ENCODE results near the gene TMEM140. TPM values are rescaled to one million over a fixed set of nuclear protein-coding genes. Genes with fewer than 3 reads are reported as not detected.

The TMEM140 gene
- total RNA-seq, 1 donor from 2014 or later = not detected

GRCh38 chr7:135150072-135150782 lies 2.4 kb downstream of the TMEM140 start:
- Mint-ChIP-seq H3K4me3 (ENCODE audit: unreplicated experiment) (no peak overlapping the region), H3K4me1 (ENCODE audit: unreplicated experiment) (peaks cover 6% of the 10 kb centered on the region), H3K36me3 (ENCODE audit: low read depth, unreplicated experiment) (peaks cover 3% of the 10 kb centered on the region), H3K27ac (ENCODE audit: unreplicated experiment) (no peak overlapping the region), H3K9me3 (ENCODE audit: unreplicated experiment) (peaks cover 5% of the 10 kb centered on the region), H3K27me3 (ENCODE audit: unreplicated experiment) (peaks cover 3% of the 10 kb centered on the region)
- no peak for DNase-seq (ENCODE audit: low spot score)
- no peak for TF ChIP-seq CTCF (IDR thresholded peaks at IDR 0.05; ENCODE audit: unreplicated experiment)

- Mint-ChIP-seq H3K4me3 (ENCODE audit: unreplicated experiment) (no peak overlapping the region), H3K4me1 (ENCODE audit: unreplicated experiment) (peaks cover 6% of the 10 kb centered on the region), H3K27me3 (ENCODE audit: unreplicated experiment) (peaks cover 3% of the 10 kb centered on the region), H3K9me3 (ENCODE audit: unreplicated experiment) (peaks cover 5% of the 10 kb centered on the region), H3K27ac (ENCODE audit: unreplicated experiment) (no peak overlapping the region), H3K36me3 (ENCODE audit: low read depth, unreplicated experiment) (peaks cover 3% of the 10 kb centered on the region)
- no peak for TF ChIP-seq CTCF (IDR thresholded peaks at IDR 0.05; ENCODE audit: unreplicated experiment)
- DNase-seq (ENCODE audit: low spot score) = no peak
These were observed 3.3 kb downstream of the TMEM140 start for GRCh38 chr7:135151132-135151531.

- no peak for TF ChIP-seq CTCF (IDR thresholded peaks at IDR 0.05; ENCODE audit: unreplicated experiment)
- Mint-ChIP-seq H3K9me3 (ENCODE audit: unreplicated experiment) (peaks cover 5% of the 10 kb centered on the region), H3K27ac (ENCODE audit: unreplicated experiment) (no peak overlapping the region), H3K4me1 (ENCODE audit: unreplicated experiment) (peaks cover 6% of the 10 kb centered on the region), H3K36me3 (ENCODE audit: low read depth, unreplicated experiment) (peaks cover 3% of the 10 kb centered on the region), H3K27me3 (ENCODE audit: unreplicated experiment) (peaks cover 3% of the 10 kb centered on the region), H3K4me3 (ENCODE audit: unreplicated experiment) (no peak overlapping the region)
- no peak for DNase-seq (ENCODE audit: low spot score)
These were observed 3.7 kb downstream of the TMEM140 start for GRCh38 chr7:135151533-135151932.

GRCh38 chr7:135152442-135152841 lies 4.6 kb downstream of the TMEM140 start:
- Mint-ChIP-seq H3K27ac (ENCODE audit: unreplicated experiment) (no peak overlapping the region), H3K4me1 (ENCODE audit: unreplicated experiment) (peaks cover 9% of the 10 kb centered on the region)
- TF ChIP-seq CTCF (IDR thresholded peaks at IDR 0.05; ENCODE audit: unreplicated experiment) = no peak

GRCh38 chr7:135154734-135155133 lies 6.9 kb downstream of the TMEM140 start:
- H3K9me3 Mint-ChIP-seq (ENCODE audit: unreplicated experiment) = peaks cover 5% of the 10 kb centered on the region
- no peak for TF ChIP-seq CTCF (IDR thresholded peaks at IDR 0.05; ENCODE audit: unreplicated experiment)
- peaks cover 8% of the 10 kb centered on the region for H3K36me3 Mint-ChIP-seq (ENCODE audit: low read depth, unreplicated experiment)
- no peak overlapping the region for H3K4me3 Mint-ChIP-seq (ENCODE audit: unreplicated experiment)
- H3K27ac Mint-ChIP-seq (ENCODE audit: unreplicated experiment) = no peak overlapping the region
- peaks cover 6% of the 10 kb centered on the region for H3K27me3 Mint-ChIP-seq (ENCODE audit: unreplicated experiment)
- DNase-seq (ENCODE audit: low spot score) = no peak
- peaks cover 8% of the 10 kb centered on the region for H3K4me1 Mint-ChIP-seq (ENCODE audit: unreplicated experiment)

More at GRCh38 chr7:135152442-135152841, 4.6 kb downstream of the TMEM140 start:
- Mint-ChIP-seq H3K27me3 (ENCODE audit: unreplicated experiment) (peaks cover 4% of the 10 kb centered on the region), H3K36me3 (ENCODE audit: low read depth, unreplicated experiment) (peaks cover 8% of the 10 kb centered on the region), H3K9me3 (ENCODE audit: unreplicated experiment) (peaks cover 5% of the 10 kb centered on the region), H3K4me3 (ENCODE audit: unreplicated experiment) (no peak overlapping the region)
- no peak for DNase-seq (ENCODE audit: low spot score)

All from endothelial cell (in vitro differentiated cells).